H9 (cell line): ENCODE measurements around the gene ZNRF1. TPM values are rescaled to one million over a fixed set of nuclear protein-coding genes. Genes with fewer than 3 reads are reported as not detected.

ENCODE experiments used
- DNase-seq: peaks from one replicate; pipeline ENCODE4 v3.0.0-alpha.2; 2017
- H2AFZ ChIP-seq: one replicate; pipeline ENCODE4 v1.6.1; 2013; ENCODE audit warnings: mild to moderate bottlenecking, low read length, control low read depth, moderate library complexity
- H2AK5ac ChIP-seq: 2 replicates; pipeline ENCODE4 v1.6.1; 2013; ENCODE audit warnings: low read length, control low read depth, mixed read lengths; ENCODE audit not compliant: insufficient read length
- H2BK120ac ChIP-seq: one replicate; pipeline ENCODE4 v1.6.1; 2013; ENCODE audit warnings: low read depth, mild to moderate bottlenecking, low read length, control low read depth, inconsistent platforms; ENCODE audit not compliant: poor library complexity, severe bottlenecking
- H2BK12ac ChIP-seq: 2 replicates; pipeline ENCODE4 v1.6.1; 2013; ENCODE audit warnings: low read length, control low read depth, mixed read lengths, low read depth; ENCODE audit not compliant: insufficient read length
- H2BK15ac ChIP-seq: 2 replicates; pipeline ENCODE4 v1.6.1; 2013; ENCODE audit warnings: low read depth, low read length, control low read depth
- H2BK20ac ChIP-seq: one replicate; pipeline ENCODE4 v1.6.1; 2013; ENCODE audit warnings: low read depth, mild to moderate bottlenecking, low read length, control low read depth, inconsistent platforms; ENCODE audit not compliant: poor library complexity, severe bottlenecking
- H2BK5ac ChIP-seq: 2 replicates; pipeline ENCODE4 v1.6.1; 2013; ENCODE audit warnings: low read length, control low read depth, mixed read lengths; ENCODE audit not compliant: insufficient read length
- H3K14ac ChIP-seq: 2 replicates; pipeline ENCODE4 v1.6.1; 2013; ENCODE audit warnings: low read length, control low read depth; ENCODE audit not compliant: insufficient read depth
- H3K18ac ChIP-seq: 2 replicates; pipeline ENCODE4 v1.6.1; 2013; ENCODE audit warnings: low read depth, mild to moderate bottlenecking, mixed read lengths, low read length, control low read depth; ENCODE audit not compliant: insufficient read length
- H3K23ac ChIP-seq: 2 replicates; pipeline ENCODE4 v1.6.1; 2013; ENCODE audit warnings: low read length, control low read depth, mixed read lengths, low read depth; ENCODE audit not compliant: insufficient read length
- H3K23me2 ChIP-seq: 2 replicates; pipeline ENCODE4 v1.6.1; 2013; ENCODE audit warnings: low read depth, mild to moderate bottlenecking, mixed read lengths, low read length, control low read depth; ENCODE audit not compliant: insufficient read length, poor library complexity, severe bottlenecking
- H3K27ac ChIP-seq: 2 replicates; pipeline ENCODE4 v1.5.1; 2013; ENCODE audit warnings: low read length, control low read depth, mixed read lengths, low read depth; ENCODE audit not compliant: insufficient read length
- H3K27me3 ChIP-seq: 2 replicates; pipeline ENCODE4 v1.6.1; 2013; ENCODE audit warnings: low read length, control low read depth, inconsistent platforms; ENCODE audit not compliant: insufficient read depth
- H3K4ac ChIP-seq: 2 replicates; pipeline ENCODE4 v1.6.1; 2013; ENCODE audit warnings: low read depth, mild to moderate bottlenecking, control low read depth, inconsistent platforms, low read length, moderate library complexity
- H3K4me1 ChIP-seq: 2 replicates; pipeline ENCODE4 v1.6.1; 2013; ENCODE audit warnings: low read length, control low read depth, inconsistent platforms; ENCODE audit not compliant: insufficient read depth
- H3K4me2 ChIP-seq: 2 replicates; pipeline ENCODE4 v1.6.1; 2013; ENCODE audit warnings: low read length, control low read depth, mixed read lengths; ENCODE audit not compliant: insufficient read length, insufficient read depth
- H3K56ac ChIP-seq: 2 replicates; pipeline ENCODE4 v1.6.1; 2013; ENCODE audit warnings: low read depth, mild to moderate bottlenecking, mixed read lengths, low read length, control low read depth; ENCODE audit not compliant: insufficient read length
- H3K79me1 ChIP-seq: 2 replicates; pipeline ENCODE4 v1.6.1; 2013; ENCODE audit warnings: low read depth, mild to moderate bottlenecking, moderate library complexity, low read length, control low read depth, inconsistent platforms; ENCODE audit not compliant: insufficient read depth, poor library complexity, severe bottlenecking
- H3K79me2 ChIP-seq: 2 replicates; pipeline ENCODE4 v1.6.1; 2013; ENCODE audit warnings: low read length, control low read depth, inconsistent platforms; ENCODE audit not compliant: insufficient read depth
- H3K9ac ChIP-seq: 2 replicates; pipeline ENCODE4 v1.6.1; 2013; ENCODE audit warnings: low read length, control low read depth, mixed read lengths; ENCODE audit not compliant: insufficient read length; ENCODE audit errors: extremely low read depth
- H3K9me3 ChIP-seq: one replicate; pipeline ENCODE4 v1.6.1; 2013; ENCODE audit warnings: low read depth, low read length, inconsistent platforms; ENCODE audit not compliant: control insufficient read depth
- H3T11ph ChIP-seq: one replicate; pipeline ENCODE4 v1.6.1; 2013; ENCODE audit warnings: mild to moderate bottlenecking, low read length, control low read depth, inconsistent platforms
- H4K20me1 ChIP-seq: one replicate; pipeline ENCODE4 v1.6.1; 2013; ENCODE audit not compliant: control insufficient read depth, insufficient read length, insufficient read depth
- H4K5ac ChIP-seq: 2 replicates; pipeline ENCODE4 v1.6.1; 2013; ENCODE audit warnings: low read depth, mild to moderate bottlenecking, mixed read lengths, low read length, control low read depth; ENCODE audit not compliant: insufficient read length
- H4K8ac ChIP-seq: replicated peaks from 2 replicates; pipeline ENCODE4 v1.6.1; 2013; ENCODE audit warnings: low read length, control low read depth, mixed read lengths, low read depth; ENCODE audit not compliant: insufficient read length
- H4K91ac ChIP-seq: 2 replicates; pipeline ENCODE4 v1.6.1; 2013; ENCODE audit warnings: low read depth, mild to moderate bottlenecking, moderate library complexity, mixed read lengths, low read length, control low read depth; ENCODE audit not compliant: insufficient read length
- H3K27ac Mint-ChIP-seq, 3 experiments: 2 replicates in 2 of 3; 3 replicates in 1 of 3; pipeline ENCODE4 v1.8.0; 2020 to 2021; ENCODE audit warnings: mixed read lengths in 3 of 3, mild to moderate bottlenecking in 1 of 3, moderate library complexity in 1 of 3
- H3K27me3 Mint-ChIP-seq: 2 replicates; pipeline ENCODE4 v1.8.0; 2021; ENCODE audit warnings: low read depth, mild to moderate bottlenecking, moderate library complexity, mixed read lengths
- H3K36me3 Mint-ChIP-seq, 3 experiments: 2 replicates in 2 of 3; 3 replicates in 1 of 3; pipeline ENCODE4 v1.8.0; 2020 to 2021; ENCODE audit warnings: low read depth in 3 of 3, mixed read lengths in 3 of 3; ENCODE audit not compliant: insufficient read depth in 1 of 3
- H3K4me1 Mint-ChIP-seq, 2 experiments: 2 replicates each; pipeline ENCODE4 v1.8.0; 2020; ENCODE audit warnings: mixed read lengths in 2 of 2
- H3K4me3 Mint-ChIP-seq, 2 experiments: 2 replicates in 1 of 2; 3 replicates in 1 of 2; pipeline ENCODE4 v1.8.0; 2020 to 2021; ENCODE audit warnings: mild to moderate bottlenecking in 2 of 2, mixed read lengths in 2 of 2, moderate library complexity in 1 of 2
- H3K9me3 Mint-ChIP-seq, 2 experiments: 2 replicates in 1 of 2; 3 replicates in 1 of 2; pipeline ENCODE4 v1.8.0; 2020; ENCODE audit warnings: mild to moderate bottlenecking in 2 of 2, mixed read lengths in 2 of 2, moderate library complexity in 1 of 2
- CTCF ChIP-seq: fragments of 200-600 bp; sonication (generic); conservative IDR thresholded peaks from 3 replicates; pipeline ENCODE4 v1.8.0; 2021; ENCODE audit warnings: antibody characterized with exemption, mild to moderate bottlenecking
- WGBS: extraction: QIAGEN DNeasy Blood & Tissue Kit; methylation state at CpG from one replicate; pipeline ENCODE4 v1.1.7; 2013; ENCODE audit warnings: missing lambda C conversion rate, low lambda C conversion rate, mixed read lengths; ENCODE audit not compliant: insufficient read length; ENCODE audit errors: extremely low coverage; 5-methylcytosine and 5-hydroxymethylcytosine counted together
- total RNA-seq: library from RNA; stranded (reverse); gene quantifications from 2 replicates; pipeline ENCODE4 v1.2.1, GENCODE V29; 2021

ZNRF1 gene
- total RNA-seq, 1 experiment from 2014 or later: 49.6 TPM

GRCh38 chr16:75079346-75079926, 80.6 kb downstream of the ZNRF1 start:
- no peak overlapping the region for H3K23ac ChIP-seq
- H2BK20ac ChIP-seq: no peak overlapping the region
- H3K4ac ChIP-seq: no peak overlapping the region
- no peak for DNase-seq
- peaks cover 10% of the 10 kb centered on the region; the same call in 1 of the 2 replicates for H3K4me1 ChIP-seq
- H3K14ac ChIP-seq: no peak overlapping the region
- Mint-ChIP-seq H3K4me1 (peaks cover 35 to 43% of the 10 kb centered on the region in 2 experiments), H3K27me3 (no peaks in the 10 kb centered on the region), H3K9me3 (peaks cover 2 to 3% of the 10 kb centered on the region in 2 experiments; a peak in 1 of 5 replicates), H3K4me3 (no peak overlapping the region), H3K36me3 (peaks cover 6 to 13% (median 10%) of the 10 kb centered on the region in 3 experiments), H3K27ac (peak overlapping the region in 1 of 3 experiments; percentile 86; a peak in 3 of 7 replicates)
- H3K27ac ChIP-seq: no peak overlapping the region
- peaks cover 8% of the 10 kb centered on the region; the same call in 1 of the 2 replicates for H3K79me2 ChIP-seq
- H3K9ac ChIP-seq: no peak overlapping the region
- no peak overlapping the region for H3T11ph ChIP-seq
- H3K18ac ChIP-seq: no peak overlapping the region
- no peak overlapping the region for H4K91ac ChIP-seq
- H3K4me2 ChIP-seq: no peak overlapping the region
- H3K9me3 ChIP-seq: no peaks in the 10 kb centered on the region
- no peaks in the 10 kb centered on the region for H4K20me1 ChIP-seq
- no peak overlapping the region for H4K8ac ChIP-seq
- no peak overlapping the region for H2AK5ac ChIP-seq
- H2AFZ ChIP-seq: no peak overlapping the region
- H4K5ac ChIP-seq: no peak overlapping the region
- WGBS: no CpG with 5 or more reads among the region's 7 CpGs
- H3K56ac ChIP-seq: no peak overlapping the region
- H2BK12ac ChIP-seq: no peak overlapping the region
- H3K27me3 ChIP-seq: no peaks in the 10 kb centered on the region
- TF ChIP-seq CTCF: no peak
- no peak overlapping the region for H2BK15ac ChIP-seq
- H3K79me1 ChIP-seq: peaks cover 4% of the 10 kb centered on the region
- H3K23me2 ChIP-seq: no peaks in the 10 kb centered on the region
- H2BK120ac ChIP-seq: no peak overlapping the region
- no peak overlapping the region for H2BK5ac ChIP-seq
